Erythroblast (primary cell): ENCODE data around the gene HID1.

Experiments used
- GATA1 ChIP-seq: IDR thresholded peaks from 2 replicates; pipeline ENCODE4 v1.6.1; 2011; ENCODE audit warnings: low read depth, mild to moderate bottlenecking, control low read depth, low read length, moderate library complexity
- POLR2A ChIP-seq: IDR thresholded peaks from 2 replicates; pipeline ENCODE4 v1.6.1; 2011; ENCODE audit warnings: mild to moderate bottlenecking, low read length

- no peak for TF ChIP-seq POLR2A
- TF ChIP-seq GATA1, result no peak
These were observed 2.2 kb downstream of the HID1 start for GRCh38 chr17:74970395-74970794.
